ENCODE results near the gene CASP4. TPM values are rescaled to one million over a fixed set of nuclear protein-coding genes. Genes with fewer than 3 reads are reported as not detected.

CASP4 gene
- total and polyA plus RNA-seq, 2 experiments from 2014 or later = 0.35 TPM; not detected in 1

- Histone ChIP-seq H3K4me3 (no peak within 1 kb of the TSS), H3F3A (replicated peaks; ENCODE audit: low read depth) (no peaks in the 10 kb centered on the region), H4K20me1 (replicated peaks; ENCODE audit: insufficient read depth) (no peaks in the 10 kb centered on the region), H2AFZ (peak within 1 kb of the TSS; percentile 73; the same call in 1 of the 2 replicates), H3K9me2 (ENCODE audit: insufficient read depth) (peaks cover under 1% of the 10 kb centered on the region; the same call in 1 of the 2 replicates), H3K27me3 (ENCODE audit: insufficient read depth) (no peaks in the 10 kb centered on the region), H3K36me3 (ENCODE audit: insufficient read depth) (no peaks in the 10 kb centered on the region), H3K27ac (ENCODE audit: low read depth) (no peak within 1 kb of the TSS), H3K79me2 (replicated peaks; ENCODE audit: insufficient read depth) (no peaks in the 10 kb centered on the region), H3K4me1 (ENCODE audit: insufficient read depth) (peaks cover 33% of the 10 kb centered on the region), H3K4me2 (no peak within 1 kb of the TSS)
- TF ChIP-seq ZNF331 (CRISPR knock-in tag; IDR thresholded peaks at IDR 0.05; ENCODE audit: low read depth) = no peak
- TF ChIP-seq CTCF (conservative IDR thresholded peaks at IDR 0.05; ENCODE audit: low read depth in 2 of 2) = no peak
- TF ChIP-seq REST (IDR thresholded peaks at IDR 0.05; ENCODE audit: unreplicated experiment) = no peak
- no peak for TF ChIP-seq ETS1 (IDR thresholded peaks at IDR 0.05)
- no peak for TF ChIP-seq NANOG (IDR thresholded peaks at IDR 0.05; ENCODE audit: borderline replicate concordance)
- no peak for ATAC-seq
- Mint-ChIP-seq H3K27ac (peak within 1 kb of the TSS; percentile 49), H3K9me3 (no peaks in the 10 kb centered on the region), H3K27me3 (ENCODE audit: insufficient read depth, low read depth, poor library complexity) (no peaks in the 10 kb centered on the region), H3K4me1 (peaks cover 33% of the 10 kb centered on the region), H3K36me3 (ENCODE audit: low read depth) (peaks cover 6% of the 10 kb centered on the region; the same call in 2 of the 3 replicates), H3K4me3 (no peak within 1 kb of the TSS)
- no peak for DNase-seq (ENCODE audit: low spot score)
Observed at GRCh38 chr11:104897891-104898684, 70.3 kb downstream of the CASP4 start, which contains the start of gene CASP12. Gene CASP12 (minus strand): TSS chr11:104898460.

GRCh38 chr11:104895634-104896033 lies 72.7 kb downstream of the CASP4 start:
- H3F3A ChIP-seq (replicated peaks; ENCODE audit: low read depth) = no peaks in the 10 kb centered on the region
- H3K4me2 ChIP-seq = no peak overlapping the region
- H3K4me1 ChIP-seq (ENCODE audit: insufficient read depth) = peaks cover 33% of the 10 kb centered on the region
- H3K36me3 ChIP-seq (ENCODE audit: insufficient read depth) = no peaks in the 10 kb centered on the region
- no peak for ATAC-seq
- no peak overlapping the region for H3K4me3 ChIP-seq
- H3K27ac ChIP-seq (ENCODE audit: low read depth) = no peak overlapping the region
- H3K9me3 Mint-ChIP-seq = no peaks in the 10 kb centered on the region
- no peaks in the 10 kb centered on the region for H3K27me3 ChIP-seq (ENCODE audit: insufficient read depth)
- no peaks in the 10 kb centered on the region for H3K9me2 ChIP-seq (ENCODE audit: insufficient read depth)
- no peaks in the 10 kb centered on the region for H3K79me2 ChIP-seq (replicated peaks; ENCODE audit: insufficient read depth)
- H3K36me3 Mint-ChIP-seq (ENCODE audit: low read depth) = peaks cover 6% of the 10 kb centered on the region; the same call in 2 of the 3 replicates
- no peaks in the 10 kb centered on the region for H3K27me3 Mint-ChIP-seq (ENCODE audit: insufficient read depth, low read depth, poor library complexity)
- peak overlapping the region; percentile 3; the same call in 1 of the 2 replicates for H3K27ac Mint-ChIP-seq
- H3K4me3 Mint-ChIP-seq = no peak overlapping the region
- no peaks in the 10 kb centered on the region for H4K20me1 ChIP-seq (replicated peaks; ENCODE audit: insufficient read depth)
- peak overlapping the region; percentile 64 for H2AFZ ChIP-seq
- DNase-seq (ENCODE audit: low spot score) = no peak
- H3K4me1 Mint-ChIP-seq = peaks cover 33% of the 10 kb centered on the region
- TF ChIP-seq CTCF (conservative IDR thresholded peaks at IDR 0.05; ENCODE audit: low read depth in 2 of 2) (no peak), EZH2 (IDR thresholded peaks at IDR 0.05; ENCODE audit: low read depth, unreplicated experiment) (no peak), ZNF114 (CRISPR knock-in tag; IDR thresholded peaks at IDR 0.05) (no peak), NANOG (IDR thresholded peaks at IDR 0.05; ENCODE audit: borderline replicate concordance) (no peak), POLR2AphosphoS5 (IDR thresholded peaks at IDR 0.05; ENCODE audit: low read depth) (no peak), EZH2phosphoT487 (IDR thresholded peaks at IDR 0.05; ENCODE audit: unreplicated experiment) (no peak)

Data from GM23338 (cell line).